BLaER1 treated with 17β-estradiol and CSF1 and Interleukin-3, amounts not matched to agents 10 nM and 100 nM (cell line): ENCODE results near the gene MYL2.

Experiments
- H3K27ac ChIP-seq, 11 experiments: shearing (Covaris generic); formaldehyde crosslinking; 2 replicates each; pipeline ENCODE4 v1.8.1; 2022
- H3K27me3 ChIP-seq, 11 experiments: shearing (Covaris generic); formaldehyde crosslinking; 2 replicates each; pipeline ENCODE4 v1.8.1; 2022
- H3K36me3 ChIP-seq, 11 experiments: shearing (Covaris generic); formaldehyde crosslinking; 2 replicates each; pipeline ENCODE4 v1.8.1; 2022
- H3K4me1 ChIP-seq, 10 experiments: shearing (Covaris generic); formaldehyde crosslinking; 2 replicates each; pipeline ENCODE4 v1.8.1; 2022
- H3K4me2 ChIP-seq, 11 experiments: shearing (Covaris generic); formaldehyde crosslinking; 2 replicates each; pipeline ENCODE4 v1.8.1; 2022
- H3K4me3 ChIP-seq, 10 experiments: shearing (Covaris generic); formaldehyde crosslinking; 2 replicates each; pipeline ENCODE4 v1.8.1; 2022
- H3K9ac ChIP-seq, 11 experiments: shearing (Covaris generic); formaldehyde crosslinking; 2 replicates each; pipeline ENCODE4 v1.8.1; 2022
- H3K9me3 ChIP-seq, 11 experiments: shearing (Covaris generic); formaldehyde crosslinking; replicated peaks in 1 of 11; 2 replicates each; pipeline ENCODE4 v1.8.1; 2022
- H4K20me1 ChIP-seq, 11 experiments: shearing (Covaris generic); formaldehyde crosslinking; 2 replicates each; pipeline ENCODE4 v1.8.1; 2022
- Cebpa-rat ChIP-seq, 11 experiments: shearing (Covaris generic); IDR thresholded peaks; 2 replicates each; pipeline ENCODE4 v1.8.1; 2022

MYL2 gene

GRCh38 chr12:110943373-110943772 lies 23.0 kb upstream of the MYL2 start:
- H4K20me1 ChIP-seq: no peaks in the 10 kb centered on the region
- H3K4me2 ChIP-seq: no peak overlapping the region
- no peaks in the 10 kb centered on the region for H3K27me3 ChIP-seq
- H3K36me3 ChIP-seq: peaks cover 0 to 5% (median 0%) of the 10 kb centered on the region in 11 experiments; a peak in 1 of 22 replicates
- H3K4me1 ChIP-seq: no peaks in the 10 kb centered on the region
- no peak overlapping the region for H3K9ac ChIP-seq
- peaks cover 31 to 36% (median 34%) of the 10 kb centered on the region in 11 experiments for H3K9me3 ChIP-seq
- H3K27ac ChIP-seq: no peak overlapping the region
- no peak for TF ChIP-seq Cebpa-rat (IDR thresholded peaks at IDR 0.05)
- H3K4me3 ChIP-seq: no peak overlapping the region

- Histone ChIP-seq H3K4me2 (no peak overlapping the region), H3K27ac (no peak overlapping the region), H3K4me3 (no peak overlapping the region), H3K9me3 (peaks cover 11 to 16% (median 15%) of the 10 kb centered on the region in 11 experiments), H3K4me1 (peaks cover 0 to 2% (median 0%) of the 10 kb centered on the region in 10 experiments; a peak in 1 of 20 replicates), H4K20me1 (no peaks in the 10 kb centered on the region), H3K36me3 (peaks cover 0 to 4% (median 0%) of the 10 kb centered on the region in 11 experiments; a peak in 1 of 22 replicates), H3K9ac (no peak overlapping the region), H3K27me3 (no peaks in the 10 kb centered on the region)
- TF ChIP-seq Cebpa-rat (IDR thresholded peaks at IDR 0.05): no peak
Observed at GRCh38 chr12:110941391-110941790, 21.0 kb upstream of the MYL2 start.

- Histone ChIP-seq H3K9ac (no peak overlapping the region), H3K27me3 (no peaks in the 10 kb centered on the region), H4K20me1 (no peaks in the 10 kb centered on the region), H3K4me1 (peaks cover 0 to 5% (median 0%) of the 10 kb centered on the region in 10 experiments; a peak in 1 of 20 replicates), H3K27ac (no peak overlapping the region), H3K9me3 (peaks cover 6 to 12% (median 10%) of the 10 kb centered on the region in 11 experiments), H3K36me3 (no peaks in the 10 kb centered on the region; a peak in 1 of 22 replicates), H3K4me2 (no peak overlapping the region), H3K4me3 (no peak overlapping the region)
- no peak for TF ChIP-seq Cebpa-rat (IDR thresholded peaks at IDR 0.05)
Observed at GRCh38 chr12:110940933-110941332, 20.6 kb upstream of the MYL2 start.

- Histone ChIP-seq H3K4me2 (no peak overlapping the region), H3K36me3 (no peaks in the 10 kb centered on the region), H3K4me3 (no peak overlapping the region), H4K20me1 (no peaks in the 10 kb centered on the region), H3K27ac (no peak overlapping the region), H3K9ac (no peak overlapping the region), H3K4me1 (peaks cover 0 to 5% (median 0%) of the 10 kb centered on the region in 10 experiments; a peak in 1 of 20 replicates), H3K27me3 (no peaks in the 10 kb centered on the region), H3K9me3 (peaks cover 0 to 5% (median 4%) of the 10 kb centered on the region in 11 experiments; a peak in 18 of 22 replicates)
- TF ChIP-seq Cebpa-rat (IDR thresholded peaks at IDR 0.05): no peak
Observed at GRCh38 chr12:110940296-110940695, 19.9 kb upstream of the MYL2 start.

- Histone ChIP-seq H3K4me3 (no peak overlapping the region), H3K4me1 (peaks cover 0 to 5% (median 0%) of the 10 kb centered on the region in 10 experiments; a peak in 1 of 20 replicates), H3K9me3 (no peaks in the 10 kb centered on the region; a peak in 1 of 22 replicates), H3K4me2 (peak overlapping the region in 6 of 11 experiments; percentile 13 to 54 (median 32); a peak in 5 of 22 replicates), H3K27me3 (no peaks in the 10 kb centered on the region), H3K36me3 (no peaks in the 10 kb centered on the region), H4K20me1 (no peaks in the 10 kb centered on the region), H3K27ac (no peak overlapping the region), H3K9ac (no peak overlapping the region)
- TF ChIP-seq Cebpa-rat (IDR thresholded peaks at IDR 0.05): no peak
Observed at GRCh38 chr12:110937104-110937641, 16.8 kb upstream of the MYL2 start.

GRCh38 chr12:110936367-110937103 lies 16.2 kb upstream of the MYL2 start:
- Histone ChIP-seq H3K9ac (no peak overlapping the region), H3K4me1 (peaks cover 0 to 5% (median 0%) of the 10 kb centered on the region in 10 experiments; a peak in 1 of 20 replicates), H3K4me3 (no peak overlapping the region), H4K20me1 (no peaks in the 10 kb centered on the region), H3K9me3 (no peaks in the 10 kb centered on the region; a peak in 1 of 22 replicates), H3K4me2 (peak overlapping the region in 1 of 11 experiments; percentile 27; a peak in 1 of 22 replicates), H3K27ac (no peak overlapping the region), H3K36me3 (no peaks in the 10 kb centered on the region), H3K27me3 (no peaks in the 10 kb centered on the region)
- TF ChIP-seq Cebpa-rat (IDR thresholded peaks at IDR 0.05): no peak

GRCh38 chr12:110935588-110935987 lies 15.2 kb upstream of the MYL2 start:
- H3K9ac ChIP-seq: no peak overlapping the region
- no peaks in the 10 kb centered on the region for H3K36me3 ChIP-seq
- no peak overlapping the region for H3K27ac ChIP-seq
- no peak for TF ChIP-seq Cebpa-rat (IDR thresholded peaks at IDR 0.05)
- H3K27me3 ChIP-seq: no peaks in the 10 kb centered on the region
- H4K20me1 ChIP-seq: no peaks in the 10 kb centered on the region
- H3K4me2 ChIP-seq: no peak overlapping the region
- H3K4me1 ChIP-seq: peaks cover 0 to 5% (median 0%) of the 10 kb centered on the region in 10 experiments; a peak in 1 of 20 replicates
- H3K9me3 ChIP-seq: no peaks in the 10 kb centered on the region; a peak in 1 of 22 replicates
- H3K4me3 ChIP-seq: no peak overlapping the region

GRCh38 chr12:110934093-110934852 lies 13.9 kb upstream of the MYL2 start:
- Histone ChIP-seq H3K4me2 (no peak overlapping the region), H3K36me3 (no peaks in the 10 kb centered on the region), H4K20me1 (no peaks in the 10 kb centered on the region), H3K27ac (no peak overlapping the region), H3K4me1 (peaks cover 0 to 5% (median 0%) of the 10 kb centered on the region in 10 experiments; a peak in 1 of 20 replicates), H3K27me3 (no peaks in the 10 kb centered on the region), H3K9me3 (no peaks in the 10 kb centered on the region; a peak in 1 of 22 replicates), H3K4me3 (no peak overlapping the region), H3K9ac (no peak overlapping the region)
- no peak for TF ChIP-seq Cebpa-rat (IDR thresholded peaks at IDR 0.05)
